ENCODE measurements around the gene VCP. TPM values are rescaled to one million over a fixed set of nuclear protein-coding genes. Genes with fewer than 3 reads are reported as not detected.

VCP gene
- total and polyA plus RNA-seq, 3 experiments from 2014 or later: 195 to 323 (median 309) TPM

DNA sequence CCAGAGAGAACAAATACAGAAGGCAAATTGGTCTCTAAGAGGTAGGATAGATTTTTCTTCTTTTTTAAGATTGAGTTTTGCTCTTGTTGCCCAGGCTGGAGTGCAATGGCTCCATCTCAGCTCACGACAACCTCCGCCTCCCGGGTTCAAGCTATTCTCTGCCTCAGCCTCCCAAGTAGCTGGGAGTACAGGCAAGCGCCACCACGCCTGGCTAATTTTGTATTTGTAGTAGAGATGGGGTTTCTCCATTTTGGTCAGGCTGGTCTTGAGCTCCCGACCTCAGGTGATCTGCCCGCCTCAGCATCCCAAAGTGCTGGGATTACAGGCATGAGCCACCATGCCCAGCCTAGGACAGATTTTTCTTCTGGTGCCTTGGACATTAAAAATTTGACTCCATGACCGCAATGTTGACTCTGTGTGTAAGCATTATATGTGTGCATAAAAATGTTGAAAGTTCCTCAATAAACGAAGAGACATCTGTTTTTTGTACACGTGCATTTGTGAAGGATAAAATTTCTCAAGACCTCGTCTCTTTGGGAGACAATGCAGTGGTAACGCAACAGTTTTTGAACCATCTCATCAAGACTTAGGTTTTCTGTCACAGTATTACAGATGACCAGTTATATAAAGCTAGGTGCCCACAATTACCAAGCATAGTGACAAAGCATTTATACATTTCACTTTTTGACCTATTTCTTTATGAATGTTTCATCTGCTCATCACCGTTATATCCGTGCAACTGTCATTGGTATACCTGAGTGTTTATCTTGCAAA is 17.4 kb downstream of the VCP start:
- no peak for DNase-seq
- peaks cover 4 to 14% (median 5%) of the 10 kb centered on the region in 3 donors for H3K4me1 Mint-ChIP-seq
- peaks cover 39% of the 10 kb centered on the region for H3K36me3 ChIP-seq (ENCODE audit: insufficient read depth, low read length)
- H3K9me3 Mint-ChIP-seq: no peaks in the 10 kb centered on the region
- no peak overlapping the region for H3K4me3 Mint-ChIP-seq
- ChIA-PET POLR2A (interaction anchor here (0.6 kb wide), 1 partner anchor 655 kb away, joined by 4 read pairs; no protein-coding TSS in a partner anchor), CTCF (no interaction called here)
- no peak overlapping the region for H3K4me3 ChIP-seq (ENCODE audit: low read length)
- H3K27me3 ChIP-seq (ENCODE audit: insufficient read depth, low read length, poor library complexity, severe bottlenecking): no peaks in the 10 kb centered on the region
- no peaks in the 10 kb centered on the region for H3K4me1 ChIP-seq (ENCODE audit: insufficient read depth, low read length)
- no peaks in the 10 kb centered on the region for H3K9me3 ChIP-seq (ENCODE audit: low read length)
- peak overlapping the region in 1 of 8 donors; percentile 12 for H3K27ac Mint-ChIP-seq
- H3K36me3 Mint-ChIP-seq: peaks cover 4 to 82% (median 37%) of the 10 kb centered on the region in 3 donors
- no peaks in the 10 kb centered on the region for H3K27me3 Mint-ChIP-seq
- no peak overlapping the region for H3K27ac ChIP-seq (ENCODE audit: low read depth, low read length)

DNA sequence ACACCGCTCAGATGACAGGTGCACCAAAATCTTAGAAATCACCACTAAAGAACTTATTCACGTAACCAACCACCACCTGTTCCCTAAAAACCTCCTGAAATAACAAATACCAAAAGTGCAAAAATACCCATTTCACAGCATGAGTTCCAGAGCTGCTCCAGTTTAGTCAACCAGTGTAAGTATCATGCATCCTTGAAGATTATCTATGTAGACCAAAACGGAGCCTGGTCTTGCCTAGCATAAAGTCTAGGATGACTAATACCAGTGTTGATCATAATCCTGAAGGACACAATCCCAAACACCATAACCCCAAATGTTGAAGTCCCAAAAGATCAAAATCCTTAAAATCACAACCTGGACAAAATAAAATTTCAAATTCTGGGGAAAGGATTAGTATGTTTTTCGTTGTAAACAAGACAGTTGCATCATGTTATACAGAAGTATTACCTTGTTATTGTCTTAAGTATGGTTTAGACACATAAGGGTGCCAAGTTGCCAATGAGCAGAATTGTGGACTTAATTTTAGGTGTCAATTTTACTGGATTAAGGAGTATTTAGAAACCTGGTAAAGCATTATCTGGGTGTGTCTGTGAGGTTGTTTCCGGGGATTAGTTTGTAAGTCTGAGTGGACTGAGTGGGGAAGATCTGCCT is 18.1 kb downstream of the VCP start:
- Mint-ChIP-seq H3K27ac (peak overlapping the region in 1 of 8 donors; percentile 12), H3K4me3 (no peak overlapping the region), H3K36me3 (peaks cover 2 to 80% (median 30%) of the 10 kb centered on the region in 3 donors), H3K9me3 (no peaks in the 10 kb centered on the region), H3K27me3 (no peaks in the 10 kb centered on the region), H3K4me1 (peaks cover 4 to 14% (median 5%) of the 10 kb centered on the region in 3 donors)
- Histone ChIP-seq H3K27me3 (ENCODE audit: insufficient read depth, low read length, poor library complexity, severe bottlenecking) (no peaks in the 10 kb centered on the region), H3K27ac (ENCODE audit: low read depth, low read length) (no peak overlapping the region), H3K4me1 (ENCODE audit: insufficient read depth, low read length) (no peaks in the 10 kb centered on the region), H3K36me3 (ENCODE audit: insufficient read depth, low read length) (peaks cover 31% of the 10 kb centered on the region), H3K9me3 (ENCODE audit: low read length) (no peaks in the 10 kb centered on the region), H3K4me3 (ENCODE audit: low read length) (no peak overlapping the region)
- ChIA-PET CTCF (interaction anchor here (3.1 kb wide), 1 partner anchor 17 kb away, joined by 10 read pairs; no protein-coding TSS in a partner anchor), POLR2A (no interaction called here)
- DNase-seq: no peak

DNA sequence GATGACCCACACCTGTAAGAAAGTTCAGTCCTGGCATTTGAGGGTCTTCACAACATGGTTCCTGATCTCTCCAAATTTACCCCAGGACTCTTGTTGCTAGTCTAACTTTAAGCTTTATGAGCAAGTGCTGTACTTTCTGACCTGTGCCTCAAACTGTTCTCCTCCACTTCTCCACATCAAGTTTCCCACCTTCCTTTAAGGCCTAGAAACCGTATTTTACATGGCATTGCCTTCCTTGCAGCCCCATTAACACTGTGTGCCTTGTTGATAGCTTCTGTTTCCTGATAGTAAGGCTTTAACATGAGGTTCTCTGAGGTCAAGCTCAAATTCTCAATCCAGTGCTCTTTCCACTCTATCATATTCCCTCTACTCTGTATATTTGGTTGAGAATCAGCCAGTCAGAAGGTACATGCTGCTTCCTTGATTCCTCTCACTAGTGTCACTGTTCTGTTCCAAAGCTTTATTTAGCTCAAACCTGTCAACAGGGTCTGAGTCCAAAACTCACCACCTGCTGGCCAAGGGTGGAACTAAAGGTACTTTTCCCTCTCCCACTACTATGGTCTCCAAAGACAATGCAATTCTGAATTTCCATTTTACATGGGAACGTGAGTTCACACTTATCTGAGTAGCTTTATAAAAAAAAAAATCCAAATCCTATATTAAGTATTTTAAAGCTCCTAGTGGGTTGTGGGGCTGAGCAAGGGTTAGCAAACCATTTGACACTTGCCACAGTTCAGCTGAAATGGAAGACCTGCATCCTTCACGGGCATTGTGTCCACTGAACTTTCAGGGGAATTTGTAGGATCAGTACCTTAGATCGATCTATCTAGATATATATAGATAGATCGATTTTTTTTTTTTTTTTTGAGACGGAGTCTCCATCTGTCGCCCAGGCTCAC is 21.1 kb downstream of the VCP start:
- no peak overlapping the region for H3K27ac ChIP-seq (ENCODE audit: low read depth, low read length)
- no peak overlapping the region for H3K4me3 ChIP-seq (ENCODE audit: low read length)
- ChIA-PET CTCF (interaction anchor here (0.6 to 3.1 kb wide), 11 partner anchors 8 to 152 kb away, joined by 3 to 14 read pairs (median 4); partner anchors contain the start of gene PIGO), POLR2A (no interaction called here)
- H3K27me3 ChIP-seq (ENCODE audit: insufficient read depth, low read length, poor library complexity, severe bottlenecking): no peaks in the 10 kb centered on the region
- Mint-ChIP-seq H3K4me1 (peaks cover 4 to 18% (median 5%) of the 10 kb centered on the region in 3 donors), H3K36me3 (peaks cover 0 to 66% (median 16%) of the 10 kb centered on the region in 3 donors), H3K27me3 (no peaks in the 10 kb centered on the region), H3K27ac (peak overlapping the region in 3 of 8 donors; percentile 47 to 84 (median 64)), H3K4me3 (no peak overlapping the region), H3K9me3 (no peaks in the 10 kb centered on the region)
- H3K9me3 ChIP-seq (ENCODE audit: low read length): no peaks in the 10 kb centered on the region
- peaks cover 3% of the 10 kb centered on the region for H3K36me3 ChIP-seq (ENCODE audit: insufficient read depth, low read length)
- H3K4me1 ChIP-seq (ENCODE audit: insufficient read depth, low read length): no peaks in the 10 kb centered on the region
- DNase-seq: peak in 3 of 5 donors; percentile 15 to 33 (median 27)

DNA sequence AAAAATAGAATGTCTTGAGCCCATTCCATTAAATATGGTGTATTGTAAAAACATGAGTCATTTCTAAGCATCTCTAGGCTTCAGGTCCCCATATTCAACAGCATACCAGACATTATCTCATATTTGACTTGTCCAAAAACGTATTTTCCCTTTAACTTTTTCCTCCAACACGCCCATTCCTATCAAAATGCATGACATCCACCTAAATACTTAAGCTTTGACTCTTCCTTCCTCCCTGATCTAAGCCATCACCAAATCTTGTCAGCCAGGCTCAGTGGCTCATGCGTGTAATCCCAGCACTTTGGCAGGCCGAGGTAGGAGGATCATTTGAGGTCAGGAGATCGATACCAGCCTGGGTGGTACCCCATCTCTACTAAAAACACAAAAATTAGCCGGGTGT is 23.9 kb downstream of the VCP start:
- Histone ChIP-seq H3K36me3 (ENCODE audit: insufficient read depth, low read length) (no peaks in the 10 kb centered on the region), H3K4me1 (ENCODE audit: insufficient read depth, low read length) (no peaks in the 10 kb centered on the region), H3K27ac (ENCODE audit: low read depth, low read length) (no peak overlapping the region), H3K4me3 (ENCODE audit: low read length) (no peak overlapping the region), H3K27me3 (ENCODE audit: insufficient read depth, low read length, poor library complexity, severe bottlenecking) (no peaks in the 10 kb centered on the region), H3K9me3 (ENCODE audit: low read length) (no peaks in the 10 kb centered on the region)
- Mint-ChIP-seq H3K9me3 (no peaks in the 10 kb centered on the region), H3K4me1 (peaks cover 4 to 18% (median 6%) of the 10 kb centered on the region in 3 donors), H3K27ac (no peak overlapping the region), H3K4me3 (no peak overlapping the region), H3K36me3 (peaks cover 0 to 56% (median 10%) of the 10 kb centered on the region in 3 donors), H3K27me3 (no peaks in the 10 kb centered on the region)
- DNase-seq: no peak
- POLR2A ChIA-PET: no interaction called here
- CTCF ChIA-PET: interaction anchor here (1.3 kb wide), 1 partner anchor 149 kb away, joined by 3 read pairs; no protein-coding TSS in a partner anchor

DNA sequence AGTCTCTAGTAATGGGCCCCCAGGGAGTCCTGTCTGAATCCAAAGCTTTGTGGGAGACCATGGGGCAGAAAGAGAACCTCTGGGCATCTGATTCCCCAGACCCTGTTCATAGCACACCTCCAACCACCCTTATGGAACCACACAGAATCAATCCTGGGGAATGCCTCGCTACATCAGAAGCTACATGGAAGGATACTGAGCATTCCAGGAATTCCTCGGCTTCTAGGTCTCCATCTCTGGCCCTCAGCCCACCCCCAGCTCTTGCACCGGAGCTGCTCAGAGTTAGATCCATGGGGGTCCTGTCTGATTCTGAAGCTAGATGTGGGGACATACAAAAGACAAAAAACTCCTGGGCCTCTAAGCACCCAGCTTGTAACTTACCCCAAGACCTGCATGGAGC is 28.4 kb downstream of the VCP start:
- H3K9me3 ChIP-seq (ENCODE audit: low read length): no peaks in the 10 kb centered on the region
- no peak overlapping the region for H3K4me3 ChIP-seq (ENCODE audit: low read length)
- POLR2A ChIA-PET: no interaction called here
- no peak overlapping the region for H3K27ac ChIP-seq (ENCODE audit: low read depth, low read length)
- no peaks in the 10 kb centered on the region for H3K36me3 ChIP-seq (ENCODE audit: insufficient read depth, low read length)
- no peak for DNase-seq
- no peaks in the 10 kb centered on the region for H3K9me3 Mint-ChIP-seq
- no peaks in the 10 kb centered on the region for H3K4me1 ChIP-seq (ENCODE audit: insufficient read depth, low read length)
- no peak overlapping the region for H3K4me3 Mint-ChIP-seq
- peak overlapping the region in 1 of 8 donors; percentile 60 for H3K27ac Mint-ChIP-seq
- H3K36me3 Mint-ChIP-seq: peaks cover 0 to 46% (median 8%) of the 10 kb centered on the region in 3 donors
- peaks cover 0 to 5% (median 1%) of the 10 kb centered on the region in 3 donors for H3K4me1 Mint-ChIP-seq
- no peaks in the 10 kb centered on the region for H3K27me3 Mint-ChIP-seq
- CTCF ChIA-PET: interaction anchor here (0.9 kb wide), 1 partner anchor 33 kb away, joined by 3 read pairs; no protein-coding TSS in a partner anchor
- H3K27me3 ChIP-seq (ENCODE audit: insufficient read depth, low read length, poor library complexity, severe bottlenecking): no peaks in the 10 kb centered on the region

GRCh38 chr9:35042891-35043545 is 29.4 kb downstream of the VCP start:
- H3K9me3 Mint-ChIP-seq: no peaks in the 10 kb centered on the region
- ChIA-PET CTCF (interaction anchor here (1.1 to 1.5 kb wide), 3 partner anchors 8 to 15 kb away, joined by 3 to 4 read pairs (median 4); no protein-coding TSS in a partner anchor), POLR2A (no interaction called here)
- Histone ChIP-seq H3K9me3 (ENCODE audit: low read length) (no peaks in the 10 kb centered on the region), H3K4me1 (ENCODE audit: insufficient read depth, low read length) (no peaks in the 10 kb centered on the region), H3K27ac (ENCODE audit: low read depth, low read length) (no peak overlapping the region), H3K36me3 (ENCODE audit: insufficient read depth, low read length) (no peaks in the 10 kb centered on the region), H3K27me3 (ENCODE audit: insufficient read depth, low read length, poor library complexity, severe bottlenecking) (no peaks in the 10 kb centered on the region), H3K4me3 (ENCODE audit: low read length) (no peak overlapping the region)
- H3K36me3 Mint-ChIP-seq: peaks cover 0 to 39% (median 5%) of the 10 kb centered on the region in 3 donors
- H3K27ac Mint-ChIP-seq: peak overlapping the region in 3 of 8 donors; percentile 75 to 83 (median 83)
- H3K4me3 Mint-ChIP-seq: no peak overlapping the region
- no peak for DNase-seq
- H3K4me1 Mint-ChIP-seq: peaks cover 0 to 1% (median 0%) of the 10 kb centered on the region in 3 donors
- H3K27me3 Mint-ChIP-seq: no peaks in the 10 kb centered on the region

DNA sequence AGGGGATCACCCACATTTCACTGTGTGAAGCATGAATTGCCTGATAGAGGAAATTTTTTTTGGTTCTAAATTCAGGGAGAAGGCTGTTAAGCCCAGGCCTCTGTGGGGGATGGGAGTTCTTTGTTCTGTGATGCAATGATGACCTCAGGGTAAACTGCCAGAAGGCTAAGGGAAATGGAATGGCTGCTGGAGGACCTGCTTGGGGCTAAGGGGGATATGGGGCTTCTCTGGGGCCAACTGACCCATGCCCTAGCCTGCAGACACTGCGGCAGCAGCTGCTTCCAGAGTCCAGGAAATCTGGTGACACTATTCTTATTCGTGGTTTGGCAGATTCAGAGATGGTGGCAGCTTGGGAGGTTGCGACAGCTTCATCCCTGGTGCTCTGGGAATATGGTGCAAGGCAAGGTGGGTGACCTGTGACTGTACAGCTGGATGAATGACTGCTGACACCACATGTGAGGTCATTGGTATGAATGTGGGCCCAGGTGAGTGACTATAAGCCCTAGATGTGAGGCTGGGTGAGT is 30.3 kb downstream of the VCP start:
- Mint-ChIP-seq H3K27me3 (no peaks in the 10 kb centered on the region), H3K9me3 (no peaks in the 10 kb centered on the region), H3K27ac (peak overlapping the region in 2 of 8 donors; percentile 17 to 83), H3K4me3 (no peak overlapping the region), H3K36me3 (peaks cover 0 to 36% (median 5%) of the 10 kb centered on the region in 3 donors), H3K4me1 (peaks cover 0 to 1% (median 0%) of the 10 kb centered on the region in 3 donors)
- Histone ChIP-seq H3K9me3 (ENCODE audit: low read length) (no peaks in the 10 kb centered on the region), H3K4me3 (ENCODE audit: low read length) (no peak overlapping the region), H3K27me3 (ENCODE audit: insufficient read depth, low read length, poor library complexity, severe bottlenecking) (no peaks in the 10 kb centered on the region), H3K27ac (ENCODE audit: low read depth, low read length) (no peak overlapping the region), H3K36me3 (ENCODE audit: insufficient read depth, low read length) (no peaks in the 10 kb centered on the region), H3K4me1 (ENCODE audit: insufficient read depth, low read length) (no peaks in the 10 kb centered on the region)
- DNase-seq: no peak
- ChIA-PET POLR2A (no interaction called here), CTCF (interaction anchor here (1.4 to 1.5 kb wide), 2 partner anchors 9 to 10 kb away, joined by 3 to 4 read pairs; no protein-coding TSS in a partner anchor)

Data from CD8-positive, alpha-beta memory T cell (primary cell).